HG02588 (cell line): Measurements from ENCODE around the gene ABCA4.
A peak's percentile ranks its signal among the peaks of the same experiment; 100 is the strongest.

Source experiments
- ATAC-seq: cut with Tn5 transposase; IDR thresholded peaks from one replicate; pipeline ENCODE4 v1.9.1; 2021; ENCODE audit warnings: mild to moderate bottlenecking, moderate library complexity; ENCODE audit not compliant: unreplicated experiment

Gene ABCA4

DNA sequence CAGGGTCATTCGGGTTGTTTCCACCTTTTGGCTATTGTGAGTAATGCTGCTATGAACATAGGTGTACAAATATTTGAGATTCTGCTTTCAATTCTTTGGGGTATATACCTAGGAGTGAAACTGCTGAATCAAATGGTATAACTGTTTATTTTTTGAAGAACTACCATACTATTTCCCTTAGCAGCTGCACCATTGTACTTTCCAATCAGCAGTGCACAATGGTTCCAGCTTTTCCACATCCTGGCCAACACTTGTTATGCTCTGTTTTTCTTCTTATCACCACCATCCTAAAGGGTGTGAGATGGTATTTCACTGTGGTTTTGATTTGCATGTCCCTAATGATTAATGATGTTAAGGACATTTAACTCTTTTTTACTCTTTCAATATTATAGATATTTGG, 3.6 kb upstream of the ABCA4 start:
- ATAC-seq, result no peak

DNA sequence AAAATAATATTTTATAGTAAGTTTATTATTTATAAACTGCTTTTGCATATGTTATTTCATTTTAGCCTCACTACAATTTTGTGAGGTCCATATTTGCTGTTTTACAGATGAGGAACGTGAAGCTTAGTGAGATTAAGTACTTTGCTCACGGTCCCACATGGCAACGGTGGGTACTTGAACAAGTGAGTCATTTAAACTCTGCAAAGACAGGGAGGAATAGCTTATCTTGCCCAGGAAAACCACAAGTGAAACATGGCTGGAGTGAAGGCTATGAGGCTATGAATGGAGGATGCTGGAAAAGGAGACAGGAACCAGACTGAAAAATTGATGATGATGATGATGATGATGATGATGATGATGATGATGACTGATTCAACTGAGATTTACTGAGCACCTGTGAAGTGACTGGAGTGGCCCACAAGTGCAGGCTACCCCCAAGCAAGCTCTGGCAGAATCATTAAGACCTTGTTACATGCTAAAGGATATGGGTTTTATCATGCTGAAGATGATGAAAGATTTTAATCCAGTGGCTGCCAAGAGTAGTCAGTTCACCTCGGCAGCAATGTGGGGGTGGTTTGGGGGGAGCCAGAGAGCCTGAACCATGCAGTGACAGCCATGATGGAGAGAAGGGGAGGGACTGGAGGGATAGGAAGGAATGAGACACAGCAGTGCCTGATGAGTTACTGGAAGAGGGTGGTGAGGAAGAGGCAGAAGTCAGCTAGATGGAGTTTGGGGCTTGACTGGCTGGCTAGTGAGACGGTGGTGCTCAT, 1.4 kb upstream of the ABCA4 start:
- ATAC-seq, result no peak

DNA sequence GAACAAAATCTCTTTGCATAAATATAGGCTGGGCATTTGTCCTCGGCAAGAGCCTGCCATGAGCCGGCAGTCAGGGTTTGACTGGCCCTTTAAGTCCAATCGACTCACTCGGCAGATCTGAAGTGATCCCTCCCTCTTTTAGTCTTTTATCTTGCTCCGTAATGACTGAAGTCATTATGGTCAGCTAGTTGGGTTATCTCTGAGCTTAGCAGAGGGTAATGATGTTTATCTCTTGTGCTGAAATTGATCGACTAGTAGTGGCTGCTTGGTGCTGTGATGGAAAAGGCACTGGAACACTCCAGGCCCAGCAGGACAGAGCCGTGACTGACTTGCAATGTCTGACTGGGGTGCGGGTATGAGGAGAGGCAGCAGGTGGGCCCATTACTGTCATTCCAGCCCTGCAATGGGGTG, 468 bp upstream of the ABCA4 start:
- ATAC-seq, result no peak

DNA sequence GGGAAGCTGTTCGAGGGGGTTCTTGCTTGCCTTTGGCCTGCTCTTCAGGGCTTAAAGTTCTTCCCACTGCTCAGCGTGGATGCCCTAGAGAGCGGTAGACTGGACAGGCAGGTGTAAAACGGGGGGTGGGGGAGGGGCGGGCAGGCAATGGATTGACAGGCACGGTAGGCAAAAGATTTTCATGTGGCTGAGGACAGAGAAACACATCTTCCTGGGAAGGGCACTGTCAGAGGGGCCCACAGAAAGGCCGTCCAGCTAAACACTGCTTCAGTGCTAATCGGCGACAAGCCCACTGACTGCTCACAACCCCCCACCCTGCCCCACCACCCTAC, 412 bp downstream of the ABCA4 start:
- no peak for ATAC-seq

DNA sequence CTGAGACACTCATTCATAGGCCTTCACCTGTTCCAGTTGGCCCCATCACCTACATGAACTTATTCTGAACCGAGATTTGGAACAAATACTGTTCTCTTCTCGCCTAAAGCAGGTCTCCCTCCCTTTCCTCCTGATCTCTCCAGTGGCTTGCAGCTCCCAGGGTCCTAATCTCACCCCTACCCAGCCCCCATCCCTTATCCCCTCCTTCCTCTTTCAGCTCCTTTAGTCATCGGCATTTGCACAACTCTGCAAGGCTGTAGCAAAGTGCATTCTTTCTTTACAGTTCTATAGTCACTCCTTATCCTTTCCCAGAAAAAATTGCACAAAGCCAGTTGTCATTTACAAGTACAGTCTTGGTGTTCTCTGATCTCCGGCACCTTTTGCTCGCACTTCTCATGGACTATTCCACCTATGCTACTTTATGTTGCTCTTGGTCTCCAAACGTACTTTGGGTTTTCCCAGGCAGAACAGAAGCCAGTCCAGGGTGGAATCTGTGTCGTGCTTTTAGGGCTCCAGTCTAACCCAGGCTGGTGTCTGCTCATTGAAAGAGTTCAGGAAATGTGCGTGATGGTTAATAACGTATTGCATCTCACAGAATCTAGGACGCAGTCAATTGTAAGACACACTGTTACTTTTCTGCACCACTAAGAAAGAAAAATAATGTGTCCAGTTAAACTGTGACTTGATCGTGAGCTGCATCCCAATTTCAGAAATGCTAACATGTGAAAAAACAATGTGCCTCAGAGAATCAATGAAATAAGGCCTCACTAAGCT, 965 bp downstream of the ABCA4 start:
- ATAC-seq, result no peak

DNA sequence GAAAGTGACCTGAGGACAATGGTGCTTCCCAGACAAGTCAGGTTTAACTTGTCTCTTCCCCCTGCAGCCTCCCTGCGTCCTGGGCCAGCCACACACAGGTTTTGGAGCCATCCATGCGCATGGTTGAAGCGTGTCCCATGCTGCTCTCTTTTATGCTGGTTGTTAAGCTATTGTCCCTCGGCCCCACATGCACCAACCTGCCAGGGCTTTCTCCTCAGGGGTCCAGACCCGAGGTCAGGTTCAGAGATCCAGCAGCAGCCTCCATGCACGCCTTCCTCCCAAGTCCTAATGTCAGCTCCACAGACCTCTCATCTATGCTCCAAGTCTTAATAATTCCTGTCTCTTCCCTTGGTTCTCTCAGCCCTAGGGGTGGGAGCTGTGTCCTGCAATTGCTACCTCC, 1.6 kb downstream of the ABCA4 start:
- no peak for ATAC-seq

DNA sequence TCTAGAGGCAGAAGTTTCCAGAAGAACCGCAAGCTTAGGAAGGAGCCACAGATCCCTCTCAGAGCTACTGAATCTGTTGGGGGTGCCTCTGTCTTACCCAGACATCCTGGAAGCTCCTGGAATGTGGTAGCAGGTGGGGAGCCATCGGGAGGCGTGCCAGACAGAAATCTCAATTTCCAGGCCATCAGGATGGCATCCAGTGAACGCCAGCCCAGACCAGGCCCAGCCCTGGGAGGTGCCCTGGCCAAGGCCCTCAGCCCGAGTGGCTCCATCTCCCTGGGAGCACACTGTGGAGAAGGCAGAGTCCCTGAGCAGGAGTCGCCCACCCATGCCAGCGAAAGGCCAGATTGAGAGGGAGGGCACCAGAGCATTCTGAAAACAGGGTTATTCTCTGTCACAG, 2.5 kb downstream of the ABCA4 start:
- ATAC-seq, result no peak

DNA sequence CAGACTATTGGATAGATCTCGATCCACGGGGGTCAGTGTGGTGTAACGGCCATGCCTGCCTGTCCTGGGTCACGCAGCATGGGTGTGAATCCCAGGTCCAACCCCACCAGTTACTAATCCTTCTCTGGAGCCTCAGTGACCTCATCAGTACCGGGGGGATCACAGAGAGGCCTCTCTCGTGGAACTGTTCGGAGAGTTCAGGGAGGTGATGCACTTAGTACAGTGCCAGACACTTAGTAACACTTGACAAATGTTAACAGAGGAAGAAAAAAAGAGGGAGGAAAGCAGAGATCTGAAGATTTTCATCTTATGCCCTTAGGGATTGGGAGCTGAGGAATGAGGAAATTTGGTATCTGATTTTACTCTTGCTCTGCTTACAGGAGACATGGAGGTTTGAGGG, 2.9 kb downstream of the ABCA4 start:
- no peak for ATAC-seq

DNA sequence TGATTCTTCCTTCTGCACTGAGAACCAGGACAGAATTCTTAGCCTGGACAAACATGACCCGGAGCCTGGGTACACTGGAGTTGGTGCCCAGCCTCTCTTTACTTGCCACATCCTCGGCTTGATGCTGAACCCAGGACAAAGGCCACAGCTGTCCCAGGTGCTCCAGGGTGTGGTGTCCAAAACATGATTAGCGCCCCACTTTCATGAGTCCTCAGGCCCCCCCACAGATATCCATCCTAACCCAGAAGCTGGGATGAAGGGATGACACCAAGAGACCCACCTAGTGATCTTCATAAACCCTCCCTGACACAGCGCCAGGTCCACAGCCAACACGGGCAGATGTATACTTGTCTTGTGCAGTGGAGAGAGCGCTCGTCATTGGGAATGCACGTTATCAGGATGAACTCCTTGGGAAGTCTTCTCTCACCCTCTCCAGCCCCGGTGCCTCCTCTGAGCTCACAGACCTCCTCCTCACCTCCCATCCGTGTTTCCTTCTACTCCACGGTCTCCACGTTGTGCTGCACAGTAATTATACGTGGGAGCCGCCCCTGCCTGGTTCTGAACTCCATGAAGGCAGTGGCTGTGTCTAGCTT, 3.6 kb downstream of the ABCA4 start:
- ATAC-seq, result no peak

DNA sequence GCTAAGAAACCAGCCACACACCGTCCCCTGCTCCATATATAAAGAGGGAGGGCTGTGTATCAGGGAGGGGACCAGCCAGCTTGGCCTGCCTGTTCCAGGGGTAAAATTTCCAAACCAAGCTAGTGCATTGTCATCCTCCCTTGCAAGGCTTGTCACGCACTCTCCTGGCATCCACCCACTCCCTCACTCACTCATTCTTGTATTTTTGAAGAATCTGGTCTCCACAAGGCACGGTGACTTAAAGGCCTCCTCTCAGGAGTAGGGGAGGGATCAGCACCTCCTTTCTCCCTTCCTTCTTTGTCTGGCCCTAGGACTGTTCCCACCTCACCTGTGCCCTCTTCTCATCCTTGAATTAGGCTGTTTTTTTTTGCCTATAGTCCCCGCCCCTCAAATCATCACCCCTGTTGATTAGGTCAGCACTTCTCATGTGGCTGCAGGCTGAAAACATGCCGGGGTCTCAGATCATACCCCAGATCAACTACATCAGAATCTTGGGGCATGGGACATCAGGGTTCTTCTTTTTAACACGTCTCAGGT, 5.0 kb downstream of the ABCA4 start:
- no peak for ATAC-seq

DNA sequence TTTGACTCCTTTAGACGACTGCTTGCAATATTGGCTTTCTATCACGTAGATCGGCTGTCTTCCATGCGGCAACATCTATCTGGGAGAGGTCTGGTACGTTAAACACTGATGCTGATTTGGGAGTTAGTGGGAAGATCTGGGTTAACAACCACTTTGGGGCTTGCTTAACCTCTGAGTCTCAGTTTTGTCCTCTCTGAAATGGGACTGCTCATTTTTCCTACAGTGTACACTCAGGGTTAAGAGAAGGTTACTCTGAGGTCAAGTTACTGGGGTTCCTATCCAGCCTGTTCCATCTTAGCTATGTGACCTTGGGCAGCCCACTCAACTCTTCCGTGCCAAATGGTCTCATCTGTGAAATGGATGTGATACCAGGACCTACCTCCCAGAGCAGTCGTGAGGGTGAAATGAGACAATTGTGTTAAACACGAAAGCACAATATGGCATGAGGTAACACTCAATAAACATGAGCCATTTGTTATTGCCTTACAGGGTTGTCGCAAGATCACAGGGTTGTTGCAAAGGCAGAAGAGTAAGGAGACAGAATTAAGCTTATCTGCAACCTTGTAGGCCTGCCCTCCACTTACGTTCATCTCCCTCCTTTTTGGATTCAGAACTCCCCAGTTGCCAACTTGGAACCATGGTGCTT, 5.6 kb downstream of the ABCA4 start:
- no peak for ATAC-seq

DNA sequence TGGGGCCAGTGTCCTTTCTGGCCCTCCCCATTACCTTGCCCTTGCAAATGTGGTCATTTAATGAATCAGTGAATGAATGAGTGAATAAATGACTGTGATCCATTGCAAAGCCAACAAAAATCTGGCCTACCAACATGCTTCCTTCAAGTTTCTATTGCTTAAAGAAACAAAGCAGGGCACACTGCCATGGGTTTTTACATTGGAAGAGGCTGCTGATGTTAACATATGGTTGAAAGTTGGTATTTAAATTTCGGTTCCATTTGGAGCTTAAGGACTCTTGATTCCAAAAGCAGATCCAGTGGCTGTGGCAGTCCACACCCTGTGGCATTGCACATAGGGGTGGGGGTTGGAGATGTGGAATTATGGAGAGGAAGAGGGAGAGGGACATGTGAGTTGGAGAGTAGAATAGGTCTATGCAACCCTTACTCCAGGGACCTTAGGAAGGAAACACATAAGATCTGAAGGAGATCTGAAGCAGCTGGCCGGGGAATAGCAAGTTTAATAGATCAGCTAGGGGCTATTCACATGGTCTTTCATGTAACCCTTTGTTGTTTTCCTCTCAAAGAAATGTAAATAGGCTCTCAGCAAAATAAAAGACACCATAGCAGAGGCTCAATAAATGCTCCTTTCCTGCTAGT, 7.2 kb downstream of the ABCA4 start:
- no peak for ATAC-seq

DNA sequence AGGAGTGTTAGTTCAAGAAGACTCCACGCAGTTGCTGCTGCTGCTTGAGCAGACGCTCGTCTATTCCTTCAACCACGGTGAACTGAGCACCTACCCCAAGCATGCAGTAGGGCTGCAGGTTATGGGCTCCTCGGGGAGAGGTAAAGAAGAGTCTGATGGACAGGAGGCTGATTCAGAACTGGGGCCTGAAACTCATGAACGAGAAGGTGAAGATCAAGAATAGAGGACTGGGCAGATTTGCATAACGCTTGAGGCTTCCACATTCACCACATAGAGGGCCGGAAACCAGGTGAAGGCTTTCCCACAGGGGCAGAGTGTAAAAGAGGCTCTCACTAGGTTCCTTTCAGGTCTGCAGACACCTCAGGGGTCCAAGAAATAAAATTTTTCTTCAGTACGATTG, 9.1 kb downstream of the ABCA4 start:
- ATAC-seq, result peak; percentile 67

DNA sequence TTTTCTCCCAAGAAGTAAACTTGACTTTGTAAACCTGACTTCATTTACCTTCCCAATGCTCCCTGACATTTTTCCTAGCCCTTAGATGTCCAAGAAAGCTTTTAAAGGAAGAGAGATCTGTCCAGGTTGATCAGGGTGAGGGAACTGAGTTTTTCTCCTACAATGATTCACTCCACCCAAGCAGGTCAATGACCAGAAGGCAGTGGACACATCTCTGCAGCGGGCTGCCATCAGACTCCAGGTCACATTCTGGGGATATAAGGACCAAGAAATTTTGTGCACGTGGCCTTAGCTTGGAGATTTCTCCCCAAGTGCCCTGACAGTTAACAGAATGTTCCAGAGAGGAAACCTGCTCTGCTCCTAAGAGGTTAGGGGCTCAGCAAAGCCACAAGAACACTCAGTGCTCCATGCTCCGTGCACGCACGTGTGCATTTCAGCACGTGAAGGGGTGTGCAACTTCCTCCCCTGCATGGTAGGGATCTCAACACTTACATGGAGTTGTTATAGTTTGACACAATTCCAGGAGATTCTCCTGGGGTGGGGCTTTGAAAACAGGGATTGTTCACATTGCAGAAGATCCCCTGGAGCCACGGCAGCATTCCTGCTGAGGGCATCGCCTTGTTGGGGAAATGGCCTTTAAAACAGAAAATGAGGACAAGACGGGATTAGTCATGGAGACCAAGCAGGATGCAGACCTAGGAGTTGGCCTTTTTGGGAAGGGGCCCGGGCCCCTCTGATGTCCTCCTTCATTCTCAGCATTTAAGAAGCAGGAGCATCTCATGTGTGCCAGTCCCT, 9.8 kb downstream of the ABCA4 start:
- ATAC-seq, result no peak

DNA sequence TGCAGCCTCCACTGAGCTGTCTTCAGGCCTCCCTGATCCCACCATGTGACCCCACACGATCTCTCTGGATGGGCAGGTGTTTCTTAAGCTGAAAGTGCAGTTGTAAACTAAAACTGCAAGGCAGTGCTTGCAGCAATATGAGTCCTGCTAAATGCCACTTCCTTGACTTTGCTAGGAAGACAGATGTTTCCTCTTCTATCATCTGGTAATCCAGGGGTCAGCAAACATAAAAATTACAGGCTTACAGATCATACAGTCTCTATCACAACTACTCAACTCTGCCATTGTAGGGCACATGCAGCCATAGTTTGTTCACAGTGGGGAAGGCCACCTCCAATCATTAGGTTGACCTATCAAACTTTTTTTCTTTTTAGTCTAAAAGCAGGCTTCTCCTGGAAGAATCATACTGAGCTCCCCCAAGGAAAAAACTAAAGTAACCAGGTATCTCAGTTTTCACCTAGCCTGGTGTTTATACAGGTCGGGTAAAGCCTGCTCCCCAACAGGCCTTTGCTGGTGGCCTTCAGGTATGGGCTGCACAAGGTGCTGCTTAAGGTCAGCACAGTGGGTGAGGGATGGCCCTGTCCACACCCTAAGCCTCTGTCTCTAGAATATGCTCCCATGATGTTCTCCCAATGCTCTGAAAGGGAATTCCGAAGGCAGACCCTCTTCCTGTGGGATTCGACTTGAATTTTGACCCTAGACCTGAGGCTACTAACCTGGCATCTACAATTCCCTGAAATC, 10.8 kb downstream of the ABCA4 start:
- ATAC-seq, result no peak

DNA sequence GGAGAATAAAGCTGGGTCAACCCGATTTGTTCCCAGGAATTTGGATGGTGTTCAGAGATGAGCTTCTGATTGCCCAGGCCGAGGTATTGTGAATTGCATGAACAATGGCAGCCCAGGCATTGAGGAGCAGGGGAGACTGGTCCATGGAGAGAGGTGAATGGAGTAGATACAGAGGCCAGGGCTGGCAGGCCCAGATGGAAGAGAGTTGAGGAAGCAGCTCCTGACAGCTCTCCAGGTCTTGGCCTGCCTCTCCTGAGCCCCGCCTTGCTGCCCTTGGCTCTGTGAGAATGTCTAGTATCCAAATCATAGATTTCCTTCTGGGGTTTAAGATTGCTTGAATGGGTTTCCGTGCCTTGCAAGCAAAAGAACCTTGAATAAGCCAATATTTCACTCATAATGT, 11.5 kb downstream of the ABCA4 start:
- ATAC-seq, result no peak

DNA sequence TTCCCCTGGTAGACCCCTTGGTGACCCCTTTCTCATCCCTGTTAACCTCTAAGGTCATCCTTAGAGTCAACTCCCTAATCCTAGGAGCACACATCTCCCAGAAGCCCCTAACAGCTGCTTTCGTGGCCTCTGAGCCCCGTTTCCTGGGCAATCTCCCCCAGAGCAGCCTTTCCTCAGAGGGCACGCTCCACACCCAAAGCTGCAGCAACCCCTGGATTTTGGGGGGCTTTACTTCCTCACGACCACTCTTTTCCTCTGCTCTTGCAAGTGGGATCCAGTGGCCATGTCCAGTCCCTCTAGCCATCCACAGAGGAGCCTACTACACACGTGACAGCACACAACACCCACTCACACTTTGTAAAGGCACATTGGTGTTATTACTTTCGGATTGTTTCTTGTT, 13.8 kb downstream of the ABCA4 start:
- ATAC-seq, result no peak

DNA sequence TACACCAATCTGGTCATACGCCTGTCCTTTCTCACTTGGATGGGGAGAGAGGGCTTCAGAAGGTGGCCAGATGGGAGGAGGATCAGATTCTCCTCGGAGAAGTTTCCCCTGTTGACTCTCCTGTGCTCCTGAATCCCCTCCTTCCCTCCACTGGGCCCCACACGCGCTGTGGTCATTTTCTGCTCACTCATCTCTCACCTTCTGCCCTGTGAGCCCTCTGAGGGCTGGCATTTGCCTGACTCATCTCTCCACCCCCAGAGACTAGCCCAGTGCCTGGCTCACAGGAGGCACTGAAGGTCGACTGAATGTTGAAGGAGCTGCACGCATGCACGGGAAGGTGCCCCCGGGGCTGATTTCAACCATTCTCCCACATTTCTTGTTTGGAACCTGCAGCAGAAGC, 14.2 kb downstream of the ABCA4 start:
- no peak for ATAC-seq

DNA sequence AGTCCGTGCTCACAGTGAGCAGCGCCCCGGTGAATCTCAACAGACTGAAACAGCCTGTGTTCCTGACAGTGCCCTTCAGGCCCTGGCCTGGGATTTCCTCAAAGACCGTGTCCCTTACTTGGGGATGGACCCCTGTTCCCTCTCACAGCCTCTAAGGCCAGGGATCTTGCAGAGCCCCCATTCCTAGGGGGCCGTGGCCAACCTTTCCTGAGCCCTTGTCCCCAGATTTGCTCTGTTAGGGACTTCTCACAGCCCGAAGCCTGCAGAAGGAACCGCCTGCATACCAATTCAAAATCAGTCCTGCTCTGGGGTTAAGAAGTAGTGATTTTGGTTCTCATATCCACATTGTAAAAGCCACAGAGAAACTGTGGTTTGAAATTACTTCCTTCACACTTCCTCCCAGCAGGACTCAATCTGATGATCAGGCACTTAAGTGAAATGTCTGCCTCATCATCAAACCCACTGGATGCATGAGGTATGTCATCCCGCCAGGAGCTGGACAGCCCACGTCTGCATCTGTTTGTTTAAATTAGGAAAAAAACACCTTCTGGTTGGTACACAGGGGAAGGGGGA, 14.9 kb downstream of the ABCA4 start:
- ATAC-seq, result no peak
